ENCODE measurements around the gene SLC38A1. TPM values are rescaled to one million over a fixed set of nuclear protein-coding genes. Genes with fewer than 3 reads are reported as not detected.

The SLC38A1 gene
- total RNA-seq, 1 experiment from 2014 or later = 155 TPM

GRCh38 chr12:46259071-46259470 is 9.8 kb downstream of the SLC38A1 start:
- CTCF ChIA-PET = no interaction called here
- peaks cover 39 to 45% of the 10 kb centered on the region in 2 experiments for H3K4me1 ChIP-seq (ENCODE audit: control insufficient read depth in 1 of 2, insufficient read depth in 2 of 2, low read length in 2 of 2)
- intact Hi-C loops (cut with micrococcal nuclease) = no loop called here

GRCh38 chr12:46258129-46258528 is 10.7 kb downstream of the SLC38A1 start:
- ChIA-PET POLR2A (no interaction called here), CTCF (no interaction called here), RAD21 (ENCODE audit: low non-redundant PET in 1 of 2, low total read pairs in 2 of 2, uncharacterized antibody in 2 of 2, unreplicated experiment in 2 of 2) (no interaction called here)
- H3K36me3 ChIP-seq (ENCODE audit: control insufficient read depth in 1 of 2, insufficient read depth in 2 of 2, low read length in 2 of 2) = peaks cover 6 to 18% of the 10 kb centered on the region in 2 experiments; a peak in 2 of 4 replicates
- no TSS peak for BruUV-seq (replicated peaks)
- DNase-seq (ENCODE audit: low read depth, low spot score) = no peak
- no peak overlapping the region for H3K4me2 ChIP-seq (ENCODE audit: low read length)
- H3K79me2 ChIP-seq (ENCODE audit: insufficient read depth, low read length) = peaks cover 100% of the 10 kb centered on the region
- no peak overlapping the region for H3K9ac ChIP-seq (ENCODE audit: low read length)
- no peaks in the 10 kb centered on the region for H3K9me3 ChIP-seq (ENCODE audit: control insufficient read depth in 1 of 2, insufficient read depth in 1 of 2, low read depth in 1 of 2, low read length in 2 of 2)
- peaks cover 16% of the 10 kb centered on the region; the same call in 1 of the 2 replicates for H4K20me1 ChIP-seq (ENCODE audit: insufficient read depth)
- intact Hi-C loops (cut with micrococcal nuclease) = no loop called here
- H3K27me3 ChIP-seq (ENCODE audit: insufficient read depth, low read length) = no peaks in the 10 kb centered on the region
- no peak overlapping the region for H3K27ac ChIP-seq (ENCODE audit: low read depth, low read length)
- no peak overlapping the region for H3K4me3 ChIP-seq (replicated peaks in 1 of 2; ENCODE audit: low read depth in 1 of 2, low read length in 2 of 2)
- H3K9me2 ChIP-seq (ENCODE audit: insufficient read depth) = no peaks in the 10 kb centered on the region
- peaks cover 31 to 35% of the 10 kb centered on the region in 2 experiments for H3K4me1 ChIP-seq (ENCODE audit: control insufficient read depth in 1 of 2, insufficient read depth in 2 of 2, low read length in 2 of 2)
- ATAC-seq = no peak
- TF ChIP-seq CBX3 (IDR thresholded peaks at IDR 0.05; ENCODE audit: low read depth) (no peak), CEBPB (IDR thresholded peaks at IDR 0.05; ENCODE audit: low read depth) (no peak), ATF3 (IDR thresholded peaks at IDR 0.05) (no peak), SIN3A (IDR thresholded peaks at IDR 0.05; ENCODE audit: low read depth) (no peak), POLR2A (IDR thresholded peaks at IDR 0.05; ENCODE audit: borderline replicate concordance, extremely low read depth, insufficient read depth, insufficient read length) (no peak), YY1 (IDR thresholded peaks at IDR 0.05; ENCODE audit: extremely low read depth, insufficient replicate concordance, low read depth, low read length) (no peak)
- no peak overlapping the region for H2AFZ ChIP-seq (ENCODE audit: low read depth, low read length, poor library complexity, severe bottlenecking)

More at GRCh38 chr12:46259071-46259470, 9.8 kb downstream of the SLC38A1 start:
- Histone ChIP-seq H2AFZ (ENCODE audit: low read depth, low read length, poor library complexity, severe bottlenecking) (no peak overlapping the region), H3K4me2 (ENCODE audit: low read length) (no peak overlapping the region), H3K9me3 (ENCODE audit: control insufficient read depth in 1 of 2, insufficient read depth in 1 of 2, low read depth in 1 of 2, low read length in 2 of 2) (no peaks in the 10 kb centered on the region), H3K27ac (ENCODE audit: low read depth, low read length) (no peak overlapping the region), H4K20me1 (ENCODE audit: insufficient read depth) (peaks cover 21% of the 10 kb centered on the region; the same call in 1 of the 2 replicates), H3K4me3 (replicated peaks in 1 of 2; ENCODE audit: low read depth in 1 of 2, low read length in 2 of 2) (no peak overlapping the region), H3K9ac (ENCODE audit: low read length) (no peak overlapping the region), H3K79me2 (ENCODE audit: insufficient read depth, low read length) (peaks cover 100% of the 10 kb centered on the region), H3K27me3 (ENCODE audit: insufficient read depth, low read length) (no peaks in the 10 kb centered on the region), H3K9me2 (ENCODE audit: insufficient read depth) (no peaks in the 10 kb centered on the region), H3K36me3 (ENCODE audit: control insufficient read depth in 1 of 2, insufficient read depth in 2 of 2, low read length in 2 of 2) (peaks cover 3 to 13% of the 10 kb centered on the region in 2 experiments; a peak in 2 of 4 replicates)
- RAD21 ChIA-PET (ENCODE audit: low non-redundant PET in 1 of 2, low total read pairs in 2 of 2, uncharacterized antibody in 2 of 2, unreplicated experiment in 2 of 2) = no interaction called here
- BruUV-seq (replicated peaks) = no TSS peak
- DNase-seq (ENCODE audit: low read depth, low spot score) (no peak), ATAC-seq (no peak)
- POLR2A ChIA-PET = no interaction called here
- TF ChIP-seq ZBTB33 (IDR thresholded peaks at IDR 0.05; ENCODE audit: extremely low read depth, insufficient replicate concordance, low read length) = no peak
- no peak for TF ChIP-seq POLR2A (IDR thresholded peaks at IDR 0.05; ENCODE audit: borderline replicate concordance, extremely low read depth, insufficient read depth, insufficient read length)
- TF ChIP-seq ZNF274 (IDR thresholded peaks at IDR 0.05; ENCODE audit: low read depth, low read length) = no peak
- TF ChIP-seq SRF (IDR thresholded peaks at IDR 0.05; ENCODE audit: low read depth) = no peak

Measured in HCT116 (cell line).